Sigmoid colon (tissue), 4 donors: ENCODE data around the gene FILIP1.

Experiments
- CTCF ChIP-seq, 4 experiments: fragments of 450-650 bp in 3 of 4; fragments of 200-600 bp in 1 of 4; IDR thresholded peaks; one replicate each; pipeline ENCODE4 v1.5.1; 2016 to 2019; ENCODE audit warnings: antibody characterized with exemption in 4 of 4, mild to moderate bottlenecking in 3 of 4, moderate library complexity in 2 of 4
- POLR2A ChIP-seq, 2 donors: fragments of 450-650 bp; IDR thresholded peaks; one replicate each; pipeline ENCODE4 v1.6.1; 2016; ENCODE audit warnings: antibody characterized with exemption in 2 of 2, mild to moderate bottlenecking in 2 of 2, moderate library complexity in 2 of 2
- POLR2AphosphoS5 ChIP-seq, 4 donors: sonication (generic); formaldehyde crosslinking; IDR thresholded peaks; one replicate each; pipeline ENCODE4 v1.6.1; 2017; ENCODE audit warnings: antibody characterized with exemption in 4 of 4

- TF ChIP-seq POLR2A (IDR thresholded peaks at IDR 0.05) (no peak), CTCF (IDR thresholded peaks at IDR 0.05) (no peak), POLR2AphosphoS5 (IDR thresholded peaks at IDR 0.05) (no peak)
These were observed 230.2 kb downstream of the FILIP1 start for GRCh38 chr6:75263401-75263750.
